Measurements from ENCODE around the gene ARHGAP22.

ARHGAP22 gene

DNA sequence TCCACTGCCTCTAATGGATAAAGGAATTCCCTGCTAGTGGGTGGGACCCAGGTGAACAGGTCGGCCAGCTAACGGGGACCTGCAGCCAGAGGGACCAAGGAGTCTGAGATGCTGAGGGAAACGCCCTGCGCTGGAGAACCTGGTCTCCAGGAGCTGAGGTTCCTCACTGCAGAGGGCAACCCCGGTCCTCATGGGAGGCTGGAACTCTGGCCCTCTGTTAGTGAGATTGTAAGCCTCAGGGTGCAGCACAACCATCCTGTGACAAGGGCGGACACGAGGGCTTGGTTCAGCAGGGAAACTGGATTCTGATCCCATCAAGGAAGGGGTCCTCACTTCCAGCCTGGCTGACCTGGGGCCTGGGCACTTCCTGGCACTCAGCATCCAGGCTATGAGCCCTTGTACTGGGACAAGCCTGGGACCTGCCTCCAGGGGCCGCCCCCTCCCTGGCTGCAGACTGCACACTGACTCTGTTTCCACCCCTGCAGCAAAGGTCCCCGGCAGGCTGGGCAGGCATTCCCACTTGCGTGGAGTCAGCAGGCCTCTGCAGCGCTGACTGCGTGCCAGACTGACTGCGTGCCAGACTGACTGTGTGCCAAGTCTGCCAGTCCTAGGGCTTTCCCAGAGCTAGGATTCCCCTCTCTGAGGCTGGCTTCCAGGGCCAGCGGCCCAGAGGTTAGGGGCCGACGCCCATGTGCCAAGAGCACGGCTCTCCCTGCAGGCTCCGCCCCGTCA lies 155.2 kb downstream of the ARHGAP22 start:
- DNase-seq (ENCODE audit: insufficient read length, low spot score): peak; percentile 5
- FAIRE-seq: no peak
- no peak for TF ChIP-seq POLR2A (IDR thresholded peaks at IDR 0.05; ENCODE audit: low read depth, low read length)

DNA sequence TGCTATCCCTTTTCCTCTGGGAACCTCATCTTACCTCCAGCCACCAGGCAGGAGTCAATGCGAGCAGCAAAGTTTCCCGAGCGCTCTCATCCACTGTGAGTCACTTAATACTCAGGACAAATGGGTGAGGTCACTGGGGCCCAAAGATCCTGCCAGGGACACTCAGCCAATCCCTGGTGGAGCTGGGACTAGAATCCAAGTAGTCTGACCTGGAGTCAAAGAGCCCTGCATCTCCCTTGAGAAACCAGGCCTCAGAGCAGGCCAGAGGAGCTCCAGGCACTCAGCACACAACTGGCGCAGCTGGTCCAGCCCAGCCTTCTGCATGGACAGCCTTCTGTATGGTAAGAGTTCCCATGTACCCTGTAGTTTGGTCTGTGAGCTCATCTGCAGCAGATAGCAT lies 156.1 kb downstream of the ARHGAP22 start:
- DNase-seq (ENCODE audit: insufficient read length, low spot score) (peak; percentile 97), FAIRE-seq (peak; percentile 65)
- TF ChIP-seq POLR2A (IDR thresholded peaks at IDR 0.05; ENCODE audit: low read depth, low read length): no peak

DNA sequence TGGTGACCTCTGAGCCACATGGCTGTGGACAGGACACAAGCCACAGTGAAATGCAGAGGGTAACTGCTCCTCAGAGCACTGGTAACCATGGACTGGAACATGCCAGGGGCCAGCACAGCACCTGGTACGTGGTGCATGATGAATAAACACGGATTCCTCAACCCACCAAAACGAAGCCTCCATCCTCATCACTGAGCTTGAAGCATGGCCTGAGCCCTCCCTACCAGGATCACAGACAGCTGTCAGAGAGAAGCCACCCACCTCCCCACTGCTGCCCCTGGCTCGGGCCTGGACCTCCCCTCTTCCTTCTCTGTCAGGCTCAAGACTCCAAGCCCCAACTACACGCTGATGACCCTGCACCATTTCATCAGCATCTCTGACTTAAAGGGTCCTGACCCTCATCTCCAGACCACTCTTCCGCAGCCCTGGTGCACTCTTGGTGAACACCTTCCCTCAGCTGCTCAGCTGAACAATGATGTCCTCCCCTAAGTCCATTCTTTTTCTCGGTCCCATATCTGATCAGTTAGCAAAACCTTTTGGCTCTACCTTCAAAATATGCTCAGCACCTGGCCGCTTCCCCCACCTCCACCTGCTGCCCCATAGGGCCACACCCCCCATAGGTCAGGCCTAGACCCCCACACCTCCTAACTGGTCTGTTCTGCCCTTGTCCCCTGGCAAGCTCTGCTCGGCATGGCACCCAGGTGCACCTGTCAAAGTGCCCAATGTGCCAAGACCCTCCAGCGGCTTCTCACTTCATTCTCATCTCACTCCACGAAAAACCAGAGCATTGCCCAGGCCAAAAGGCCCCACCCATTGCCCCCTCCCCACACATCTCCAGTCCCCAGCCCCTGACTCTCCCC lies 157.3 kb downstream of the ARHGAP22 start:
- FAIRE-seq (no peak), DNase-seq (ENCODE audit: insufficient read length, low spot score) (no peak)
- TF ChIP-seq POLR2A (IDR thresholded peaks at IDR 0.05; ENCODE audit: low read depth, low read length): no peak

DNA sequence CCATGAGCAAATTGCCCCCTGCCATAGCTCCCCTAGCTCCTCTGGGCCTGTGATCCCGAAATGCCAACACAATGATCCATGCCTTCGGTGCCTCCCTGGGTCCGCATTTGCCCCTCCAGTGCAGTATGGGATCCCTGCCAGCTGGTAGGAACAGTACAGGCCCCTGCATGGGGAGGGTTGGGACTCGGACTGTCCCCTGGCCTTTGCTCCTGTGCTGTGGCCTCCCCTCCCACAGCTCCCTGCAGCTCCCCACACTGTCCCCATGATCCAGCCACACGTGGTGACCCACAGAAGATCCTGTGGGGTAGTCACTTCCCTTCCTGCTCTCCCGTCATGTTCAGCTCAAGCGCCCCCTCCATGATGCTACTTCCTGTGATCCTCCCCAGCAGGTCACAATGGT lies 158.1 kb downstream of the ARHGAP22 start:
- DNase-seq (ENCODE audit: insufficient read length, low spot score) (peak; percentile 1), FAIRE-seq (no peak)
- no peak for TF ChIP-seq POLR2A (IDR thresholded peaks at IDR 0.05; ENCODE audit: low read depth, low read length)

DNA sequence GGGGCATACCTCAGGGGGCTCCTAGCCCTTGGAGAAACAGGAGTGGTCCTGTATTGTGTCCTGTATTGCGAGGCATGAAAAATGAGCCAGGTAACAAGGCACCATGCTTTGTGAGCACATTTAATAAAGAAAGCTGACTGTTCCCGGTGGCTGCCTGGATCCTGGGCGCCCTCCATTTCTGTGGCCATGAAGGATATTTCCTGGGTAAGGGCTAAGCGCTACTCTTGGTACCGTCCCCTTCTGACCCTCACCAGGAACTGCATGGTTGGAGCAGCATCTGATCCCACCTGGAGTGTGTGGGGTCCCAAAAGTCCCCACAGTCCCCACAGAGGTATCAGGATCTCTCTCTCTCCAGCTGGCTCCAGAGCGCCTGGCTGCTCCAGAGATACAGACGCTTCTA lies 158.9 kb downstream of the ARHGAP22 start:
- no peak for TF ChIP-seq POLR2A (IDR thresholded peaks at IDR 0.05; ENCODE audit: low read depth, low read length)
- FAIRE-seq (no peak), DNase-seq (ENCODE audit: insufficient read length, low spot score) (no peak)

DNA sequence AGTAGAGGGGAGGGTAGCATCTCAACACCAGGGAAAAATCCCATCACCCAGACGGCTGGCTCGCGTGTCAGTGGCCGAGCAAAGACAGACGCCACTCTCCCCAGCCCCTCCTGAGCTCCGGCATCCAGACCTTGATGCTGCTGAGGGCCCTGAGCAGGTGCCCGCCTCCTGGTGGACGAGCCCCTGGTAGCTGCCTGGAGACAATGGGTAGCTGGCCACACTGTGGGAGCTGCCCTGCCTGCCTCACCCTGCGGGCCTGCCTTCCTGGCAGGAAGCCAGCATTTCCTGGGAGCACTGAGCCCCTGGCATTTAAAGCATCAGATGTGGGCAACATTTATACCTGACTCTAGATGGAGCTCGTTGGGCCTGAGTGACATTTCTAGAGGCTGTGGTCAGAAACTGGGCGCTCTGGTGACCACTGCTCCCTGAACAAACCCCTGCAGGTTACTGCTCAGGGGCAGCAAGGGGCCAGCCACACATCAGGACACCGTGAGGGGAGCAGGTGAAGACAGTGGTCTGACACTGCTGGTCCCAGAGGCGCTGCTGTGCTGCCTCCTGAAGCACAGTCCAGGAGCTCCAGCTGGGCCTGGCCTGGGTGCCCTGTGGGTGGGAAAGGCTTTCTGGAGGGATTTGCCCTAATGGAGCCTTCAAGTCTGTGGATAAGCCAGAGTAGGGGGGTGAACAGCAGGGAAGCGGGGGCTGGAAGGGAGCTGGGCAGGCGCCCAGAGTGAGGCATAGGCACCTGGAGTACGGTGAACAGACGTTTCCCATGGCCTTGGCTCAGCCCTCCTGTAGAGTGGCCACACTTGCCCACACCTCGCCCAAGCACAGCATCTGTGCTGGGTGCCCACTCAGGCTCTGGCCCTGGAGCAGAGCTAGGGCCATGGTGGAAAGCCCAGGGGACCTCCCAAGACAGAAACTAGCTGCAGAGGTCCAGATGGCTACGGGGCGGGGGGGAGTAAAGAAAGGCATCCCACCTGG lies 159.7 kb downstream of the ARHGAP22 start:
- FAIRE-seq: no peak
- TF ChIP-seq POLR2A (IDR thresholded peaks at IDR 0.05; ENCODE audit: low read depth, low read length): no peak
- peak; percentile 52 for DNase-seq (ENCODE audit: insufficient read length, low spot score)

DNA sequence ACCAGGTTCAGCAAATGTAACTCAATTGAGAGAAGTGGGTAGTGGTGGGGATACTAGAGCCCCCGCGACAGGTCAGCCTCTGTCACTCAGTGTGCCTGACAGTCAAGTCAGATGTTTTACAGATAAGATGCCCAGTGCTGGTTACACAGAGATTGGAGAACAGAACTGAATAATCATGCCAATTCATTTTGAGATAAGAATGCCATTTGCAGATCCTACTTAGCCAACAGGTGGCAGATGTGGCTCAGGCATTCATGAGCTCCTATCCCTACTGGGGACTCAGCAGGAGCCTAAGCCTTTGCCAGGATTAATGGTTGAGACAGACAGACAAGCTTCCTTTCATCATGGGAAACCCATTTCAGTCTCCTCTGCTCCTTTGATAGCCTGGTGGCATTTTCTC lies 160.6 kb downstream of the ARHGAP22 start:
- DNase-seq (ENCODE audit: insufficient read length, low spot score) (peak; percentile 49), FAIRE-seq (no peak)
- TF ChIP-seq POLR2A (IDR thresholded peaks at IDR 0.05; ENCODE audit: low read depth, low read length): no peak

DNA sequence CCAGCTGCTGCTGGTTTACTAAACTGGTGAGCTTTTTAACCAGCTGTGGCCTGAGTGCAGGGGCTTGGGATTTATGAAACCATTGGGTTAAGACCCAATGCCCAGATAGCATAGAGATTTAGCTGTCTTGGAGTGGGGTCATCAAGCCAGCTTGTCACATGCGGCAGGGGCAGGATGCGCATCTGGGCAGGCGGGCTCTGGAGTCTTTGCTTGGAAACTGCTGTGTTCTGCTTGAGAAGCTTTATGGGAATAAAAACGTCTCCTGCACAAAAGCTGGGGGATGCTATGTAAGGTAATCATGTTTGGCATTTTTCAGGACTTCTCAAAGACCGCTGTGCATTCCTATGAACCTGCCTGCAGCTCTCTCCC lies 162.1 kb downstream of the ARHGAP22 start:
- TF ChIP-seq POLR2A (IDR thresholded peaks at IDR 0.05; ENCODE audit: low read depth, low read length): no peak
- FAIRE-seq (no peak), DNase-seq (ENCODE audit: insufficient read length, low spot score) (no peak)

DNA sequence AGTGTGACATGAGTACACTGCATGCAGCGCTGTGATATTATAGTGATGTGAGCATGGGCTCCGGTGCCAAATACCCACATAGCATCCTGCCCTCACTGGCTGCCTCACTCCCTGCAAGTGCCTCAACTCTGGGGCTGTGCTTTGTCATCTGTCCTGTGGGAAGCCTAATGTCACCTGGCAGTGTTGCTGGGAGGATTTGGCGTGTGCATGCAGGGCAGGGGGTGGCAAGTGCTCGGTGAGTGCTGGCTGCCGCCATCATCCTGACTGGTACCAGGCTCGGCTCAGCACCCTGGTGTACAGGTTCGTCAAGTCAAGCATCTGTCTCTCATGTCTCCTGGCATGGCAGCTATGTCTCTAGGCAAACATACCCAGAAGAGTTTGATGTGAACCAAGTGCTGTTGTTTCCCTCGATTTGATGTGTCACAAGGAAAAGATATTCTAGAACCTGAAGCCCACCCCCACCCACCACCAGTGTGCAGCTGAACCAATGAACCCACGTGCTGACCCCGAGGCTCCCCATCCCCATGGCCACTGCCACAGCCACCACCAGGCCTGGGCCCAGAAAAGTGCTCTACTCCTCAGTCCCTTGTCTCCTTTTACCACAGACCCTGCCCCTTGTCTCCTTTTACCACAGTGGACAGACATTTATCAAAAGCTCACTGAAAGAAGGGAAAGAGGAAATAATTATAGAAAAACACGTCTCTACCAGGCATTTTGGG lies 162.6 kb downstream of the ARHGAP22 start:
- no peak for TF ChIP-seq POLR2A (IDR thresholded peaks at IDR 0.05; ENCODE audit: low read depth, low read length)
- DNase-seq (ENCODE audit: insufficient read length, low spot score): no peak
- no peak for FAIRE-seq

DNA sequence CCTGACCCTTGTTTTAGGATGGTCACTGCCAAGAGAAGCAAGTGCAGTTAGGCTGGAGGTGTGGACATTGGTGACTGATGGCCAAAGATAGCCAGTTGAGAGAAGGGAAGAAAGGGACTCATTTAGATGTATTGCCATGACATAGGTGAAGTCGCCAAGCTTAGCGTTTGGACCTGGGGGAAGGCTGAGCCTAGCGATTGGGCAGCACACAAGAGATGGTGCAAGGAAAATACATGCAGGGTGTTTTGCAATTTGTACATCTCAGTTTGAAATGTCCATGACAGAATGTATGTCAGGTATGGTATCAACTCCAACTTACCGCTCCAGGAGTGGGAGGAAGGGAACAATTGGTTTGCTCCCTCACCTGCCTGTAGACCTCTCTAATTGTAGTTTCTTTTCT lies 164.1 kb downstream of the ARHGAP22 start:
- DNase-seq (ENCODE audit: insufficient read length, low spot score) (peak; percentile 1), FAIRE-seq (no peak)
- no peak for TF ChIP-seq POLR2A (IDR thresholded peaks at IDR 0.05; ENCODE audit: low read depth, low read length)

DNA sequence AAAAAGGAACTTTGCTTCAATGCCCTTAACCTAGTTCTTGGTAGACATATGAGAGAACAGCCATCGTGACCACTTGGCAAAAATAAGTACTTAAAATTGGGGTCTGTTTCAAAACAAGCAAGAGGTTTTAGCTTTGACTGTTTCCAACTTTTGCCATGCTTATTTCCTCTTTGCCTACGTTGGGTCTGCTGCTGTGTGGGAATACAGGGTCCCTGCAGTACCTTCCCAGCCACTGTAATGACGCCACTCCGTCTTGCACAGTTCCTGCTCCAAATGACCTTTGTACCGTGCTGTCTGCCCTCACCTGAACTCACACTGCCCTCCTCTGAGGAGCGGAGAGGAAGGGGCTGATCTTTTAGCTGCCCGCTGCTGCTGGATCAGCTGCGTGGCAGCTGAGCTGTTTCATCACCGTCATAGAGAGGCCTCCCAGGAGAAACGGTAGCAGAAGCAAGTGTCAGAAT lies 165.3 kb downstream of the ARHGAP22 start:
- FAIRE-seq (no peak), DNase-seq (ENCODE audit: insufficient read length, low spot score) (no peak)
- no peak for TF ChIP-seq POLR2A (IDR thresholded peaks at IDR 0.05; ENCODE audit: low read depth, low read length)

DNA sequence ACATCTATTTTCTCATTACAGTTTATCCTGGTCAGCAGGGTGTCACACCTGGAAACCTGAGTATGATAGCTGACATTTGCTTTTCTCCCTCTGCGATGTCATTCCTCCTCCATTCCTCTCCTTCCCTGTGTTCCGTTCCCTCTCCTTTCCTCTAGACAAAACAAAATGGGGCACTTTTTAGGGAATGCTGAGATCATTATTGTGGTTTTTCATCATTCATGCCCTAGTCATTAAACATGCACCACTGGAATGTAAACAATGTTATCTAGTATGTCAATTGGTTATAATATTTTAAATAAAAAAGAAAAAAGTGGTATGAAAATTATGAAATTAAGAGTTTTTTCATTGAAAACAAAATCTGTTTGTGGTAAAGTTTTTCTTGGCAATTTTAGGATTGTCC lies 165.8 kb downstream of the ARHGAP22 start:
- no peak for TF ChIP-seq POLR2A (IDR thresholded peaks at IDR 0.05; ENCODE audit: low read depth, low read length)
- DNase-seq (ENCODE audit: insufficient read length, low spot score) (no peak), FAIRE-seq (no peak)

DNA sequence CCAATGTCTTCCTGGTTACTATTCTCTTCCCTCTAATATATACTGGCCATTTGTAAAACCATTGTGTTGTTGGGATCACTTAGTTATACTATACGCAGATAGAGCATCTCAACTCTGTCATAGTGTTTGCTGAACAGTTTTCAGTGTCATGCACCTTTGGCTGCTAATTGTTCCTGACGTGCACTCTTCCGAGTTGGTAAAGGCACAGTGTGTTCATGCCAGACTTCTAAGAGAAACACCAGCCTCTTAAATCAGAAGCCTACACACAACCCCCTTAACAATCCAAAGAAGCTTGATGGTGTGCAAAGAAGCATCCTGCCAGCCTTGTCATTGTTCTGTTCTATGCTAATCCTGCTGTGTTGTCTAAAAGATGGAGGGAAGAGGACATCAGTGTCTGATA lies 167.3 kb downstream of the ARHGAP22 start:
- TF ChIP-seq POLR2A (IDR thresholded peaks at IDR 0.05; ENCODE audit: low read depth, low read length): no peak
- DNase-seq (ENCODE audit: insufficient read length, low spot score) (no peak), FAIRE-seq (no peak)
